GM20000 (cell line): ENCODE results near the gene BCOR.

Experiments
- DNase-seq: peaks from one replicate; pipeline ENCODE4 v3.0.0; 2012; ENCODE audit warnings: low spot score
- CTCF ChIP-seq: IDR thresholded peaks from 2 replicates; pipeline ENCODE4 v1.5.1; 2012; ENCODE audit warnings: mild to moderate bottlenecking, control low read depth; ENCODE audit errors: extremely low read depth, missing control alignments

The BCOR gene

GRCh38 chrX:40095583-40096394, 2.0 kb downstream of the BCOR start:
- peak; percentile 44 for DNase-seq
- no peak for TF ChIP-seq CTCF

GRCh38 chrX:40094900-40095582, 2.7 kb downstream of the BCOR start:
- TF ChIP-seq CTCF: no peak
- no peak for DNase-seq

GRCh38 chrX:40094041-40094899, 3.5 kb downstream of the BCOR start:
- no peak for TF ChIP-seq CTCF
- DNase-seq: no peak

GRCh38 chrX:40093586-40093985, 4.2 kb downstream of the BCOR start:
- no peak for DNase-seq
- TF ChIP-seq CTCF: no peak

- no peak for TF ChIP-seq CTCF
- no peak for DNase-seq
Observed at GRCh38 chrX:40092808-40093435, 4.8 kb downstream of the BCOR start.

GRCh38 chrX:40091691-40092421, 5.9 kb downstream of the BCOR start:
- no peak for DNase-seq
- TF ChIP-seq CTCF: no peak
